GM18508 (cell line): ENCODE measurements around the gene LSM11.
"Not testable (repeated sequence)": the region's sequence is repeated elsewhere in the genome, so short reads cannot be mapped to it uniquely, and the experiment has no call there.

Source experiments
- ATAC-seq: cut with Tn5 transposase; IDR thresholded peaks from one replicate; pipeline ENCODE4 v1.9.1; 2021; ENCODE audit warnings: moderate number of reproducible peaks; ENCODE audit not compliant: insufficient read depth, unreplicated experiment

LSM11 gene

GRCh38 chr5:157743163-157744050 lies at the start of gene LSM11:
LSM11 (plus strand) TSS chr5:157743712; CDS start chr5:157743751, 39 bp downstream.
- peak; percentile 78 for ATAC-seq

GRCh38 chr5:157693816-157694215 lies 49.7 kb upstream of the LSM11 start:
- not testable (repeated sequence) for ATAC-seq

- not testable (repeated sequence) for ATAC-seq
Observed at GRCh38 chr5:157696154-157696553, 47.4 kb upstream of the LSM11 start.

GRCh38 chr5:157698674-157699073 lies 44.8 kb upstream of the LSM11 start:
- not testable (repeated sequence) for ATAC-seq

- no peak for ATAC-seq
Observed at GRCh38 chr5:157703736-157704135, 39.8 kb upstream of the LSM11 start.

- ATAC-seq: no peak
Observed at GRCh38 chr5:157708866-157709265, 34.6 kb upstream of the LSM11 start.

GRCh38 chr5:157709346-157709745 lies 34.2 kb upstream of the LSM11 start:
- no peak for ATAC-seq

GRCh38 chr5:157710431-157710830 lies 33.1 kb upstream of the LSM11 start:
- ATAC-seq: no peak

- ATAC-seq: no peak
Observed at GRCh38 chr5:157710882-157711281, 32.6 kb upstream of the LSM11 start.

- no peak for ATAC-seq
Observed at GRCh38 chr5:157713830-157714595, 29.5 kb upstream of the LSM11 start.

- ATAC-seq: no peak
Observed at GRCh38 chr5:157714596-157714864, 29.0 kb upstream of the LSM11 start.

GRCh38 chr5:157718519-157718918 lies 25.0 kb upstream of the LSM11 start:
- ATAC-seq: no peak

- ATAC-seq: no peak
Observed at GRCh38 chr5:157719245-157719644, 24.3 kb upstream of the LSM11 start.

- ATAC-seq: no peak
Observed at GRCh38 chr5:157721159-157721558, 22.4 kb upstream of the LSM11 start.

GRCh38 chr5:157722895-157723294 lies 20.6 kb upstream of the LSM11 start:
- ATAC-seq: not testable (repeated sequence)

GRCh38 chr5:157726607-157727006 lies 16.9 kb upstream of the LSM11 start:
- not testable (repeated sequence) for ATAC-seq

GRCh38 chr5:157727858-157728257 lies 15.7 kb upstream of the LSM11 start:
- ATAC-seq: not testable (repeated sequence)

- ATAC-seq: peak; percentile 81
Observed at GRCh38 chr5:157729858-157730257, 13.7 kb upstream of the LSM11 start.

GRCh38 chr5:157730900-157731271 lies 12.6 kb upstream of the LSM11 start:
- ATAC-seq: no peak

GRCh38 chr5:157731272-157732129 lies 12.0 kb upstream of the LSM11 start, which contains the start of gene THG1L:
THG1L (plus strand) TSS chr5:157731420; CDS start chr5:157731441, 21 bp downstream.
- ATAC-seq: peak; percentile 70

GRCh38 chr5:157732130-157732514 lies 11.4 kb upstream of the LSM11 start:
- ATAC-seq: no peak
